Astrocyte of the cerebellum (primary cell): ENCODE results near the gene RNMT.
A peak's percentile ranks its signal among the peaks of the same experiment; 100 is the strongest.

Experiments
- DNase-seq: peaks from one replicate; pipeline ENCODE4 v3.0.0-alpha.2; 2011; ENCODE audit warnings: low read depth
- H3K4me3 ChIP-seq: 2 replicates; pipeline ENCODE4 v1.5.1; 2011; ENCODE audit warnings: mild to moderate bottlenecking, low read depth, low read length, moderate library complexity
- CTCF ChIP-seq: IDR thresholded peaks from 2 replicates; pipeline ENCODE4 v1.5.1; 2012; ENCODE audit warnings: low read length, low read depth, moderate library complexity, mild to moderate bottlenecking; ENCODE audit errors: missing control alignments
- in situ Hi-C: cut with HindIII; loops from 2 replicates; pipeline ENCODE4 v1.10.0; 2017; ENCODE audit warnings: low sequenced_read_pairs

Gene RNMT

GRCh38 chr18:13808294-13809042 lies 82.0 kb downstream of the RNMT start:
- H3K4me3 ChIP-seq, result no peak overlapping the region
- DNase-seq, result no peak
- no peak for TF ChIP-seq CTCF
- in situ Hi-C loops, result no loop called here

- no peak for TF ChIP-seq CTCF
- no peak for DNase-seq
- H3K4me3 ChIP-seq, result no peak overlapping the region
- in situ Hi-C loops, result no loop called here
These were observed 82.6 kb downstream of the RNMT start for GRCh38 chr18:13809043-13809430.

GRCh38 chr18:13809531-13810255 lies 83.2 kb downstream of the RNMT start:
- in situ Hi-C loops, result no loop called here
- H3K4me3 ChIP-seq, result no peak overlapping the region
- TF ChIP-seq CTCF, result no peak
- no peak for DNase-seq

- DNase-seq, result no peak
- in situ Hi-C loops, result no loop called here
- TF ChIP-seq CTCF, result no peak
- no peak overlapping the region for H3K4me3 ChIP-seq
These were observed 84.5 kb downstream of the RNMT start for GRCh38 chr18:13810950-13811485.

- in situ Hi-C loops, result no loop called here
- TF ChIP-seq CTCF, result peak; percentile 25
- no peak for DNase-seq
These were observed 85.5 kb downstream of the RNMT start for GRCh38 chr18:13811993-13812392.

GRCh38 chr18:13813271-13813849 lies 86.9 kb downstream of the RNMT start:
- in situ Hi-C loops, result no loop called here
- H3K4me3 ChIP-seq, result no peak overlapping the region
- peak; percentile 95 for TF ChIP-seq CTCF
- peak; percentile 36 for DNase-seq

More at GRCh38 chr18:13811993-13812392, 85.5 kb downstream of the RNMT start:
- no peak overlapping the region for H3K4me3 ChIP-seq
